Psoas muscle (tissue), 8 donors: Measurements from ENCODE around the gene FLT3. TPM values are rescaled to one million over a fixed set of nuclear protein-coding genes. Genes with fewer than 3 reads are reported as not detected.

Experiments used
- ATAC-seq, 4 donors: fragments of 200-7000 bp; cut with Tn5 transposase; one replicate each; pipeline ENCODE4 v1.9.1; 2020; ENCODE audit warnings: moderate library complexity in 3 of 4, mild to moderate bottlenecking in 2 of 4
- DNase-seq, 2 donors: peaks; one replicate each; pipeline ENCODE4 v3.0.0-alpha.2; 2020
- H3K27ac ChIP-seq: fragments of 200-600 bp; one replicate; pipeline ENCODE4 v1.8.0; 2022
- H3K27me3 ChIP-seq, 3 donors: fragments of 200-600 bp in 1 of 3; one replicate each; pipeline versions ENCODE4 v1.6.1 to v1.8.0; 2013 to 2022; ENCODE audit warnings: low read length in 2 of 3, mild to moderate bottlenecking in 2 of 3, moderate library complexity in 1 of 3; ENCODE audit not compliant: insufficient read depth in 3 of 3
- H3K36me3 ChIP-seq, 2 donors: fragments of 200-600 bp in 1 of 2; one replicate each; pipeline versions ENCODE4 v1.6.1 to v1.8.0; 2013 to 2022; ENCODE audit warnings: low read depth in 1 of 2, mild to moderate bottlenecking in 1 of 2, moderate library complexity in 1 of 2; ENCODE audit not compliant: insufficient read depth in 1 of 2
- H3K4me1 ChIP-seq: fragments of 200-600 bp; one replicate; pipeline ENCODE4 v1.8.0; 2022
- H3K4me3 ChIP-seq: fragments of 200-600 bp; one replicate; pipeline ENCODE4 v1.8.0; 2022; ENCODE audit warnings: mild to moderate bottlenecking
- H3K9me3 ChIP-seq: fragments of 200-600 bp; one replicate; pipeline ENCODE4 v1.8.0; 2022
- CTCF ChIP-seq: fragments of 200-600 bp; IDR thresholded peaks from one replicate; pipeline ENCODE4 v1.8.0; 2022; ENCODE audit warnings: antibody characterized with exemption
- WGBS, 3 donors: extraction: QIAGEN DNeasy Blood & Tissue Kit; methylation state at CpG; one replicate each; pipeline versions ENCODE4 v1.1.6 to v1.1.7; 2013; 5-methylcytosine and 5-hydroxymethylcytosine counted together
- intact Hi-C, 2 donors: fragments of 100-400 bp; cut with DNase I; formaldehyde crosslinking; loops; one replicate each; pipeline versions ENCODE4 v1.11.0 to v1.14.2; 2022
- polyA plus RNA-seq, 3 donors: library from polyadenylated mRNA; stranded (reverse); fragments of 200-250 nt; gene quantifications; one replicate each; pipeline ENCODE4 v1.2.3, GENCODE V29; 2013
- total RNA-seq, 4 donors: library from RNA; stranded (reverse); fragmentation: NEBNext Ultra II Directional in 2 of 4; extraction: Animal tissue kit (Norgen Biotek cat#: 25700) in 2 of 4; gene quantifications; one replicate each; pipeline versions ENCODE4 v1.2.1 to v1.2.4, GENCODE V29; 2021 to 2023
- donor health status: healthy with polysubstance abuse.
- donor health status: DM: no; HTN: no; CAD: no; lungs with moderate emphysema.
- donor health status: Bipolar disorder and iron deficiency.
- donor health status: healthy.
- donor health status: DM: yes; HTN: yes; CAD: no.
- donor health status: DM: no; HTN: no; CAD: no.
- donor health status: DM: no; HTN: no; CAD: no.
- donor health status: DM: yes; HTN: yes; CAD: no.

The FLT3 gene
- total and polyA plus RNA-seq, 7 donors = 0.04 to 0.19 (median 0.06) TPM; not detected in 2

- DNase-seq = no peak
- H3K4me3 ChIP-seq = no peak overlapping the region
- H3K4me1 ChIP-seq = no peaks in the 10 kb centered on the region
- H3K9me3 ChIP-seq = no peaks in the 10 kb centered on the region
- no peaks in the 10 kb centered on the region for H3K27me3 ChIP-seq
- H3K27ac ChIP-seq = no peak overlapping the region
- TF ChIP-seq CTCF = no peak
- WGBS, 3 donors = 66 to 85% (median 71%) methylated on average over 14 to 20 of the region's 20 CpGs
- intact Hi-C loops = no loop called here
- no peaks in the 10 kb centered on the region for H3K36me3 ChIP-seq
- no peak for ATAC-seq
Observed at GRCh38 chr13:28001837-28002473, 98.4 kb downstream of the FLT3 start.

- ATAC-seq = no peak
- WGBS, 3 donors = 36 to 44% (median 37%) methylated on average over 11 of the region's 11 CpGs
- intact Hi-C loops = no loop called here
- no peaks in the 10 kb centered on the region for H3K4me1 ChIP-seq
- H3K9me3 ChIP-seq = no peaks in the 10 kb centered on the region
- no peak for TF ChIP-seq CTCF
- no peaks in the 10 kb centered on the region for H3K36me3 ChIP-seq
- H3K27me3 ChIP-seq = no peaks in the 10 kb centered on the region
- no peak overlapping the region for H3K27ac ChIP-seq
- no peak for DNase-seq
- H3K4me3 ChIP-seq = no peak overlapping the region
Observed at GRCh38 chr13:28001049-28001448, 99.3 kb downstream of the FLT3 start.

GRCh38 chr13:28000567-28000966 lies 99.8 kb downstream of the FLT3 start:
- 36 to 41% (median 36%) methylated on average over 5 of the region's 5 CpGs for WGBS, 3 donors
- H3K9me3 ChIP-seq = no peaks in the 10 kb centered on the region
- ATAC-seq (no peak), DNase-seq (no peak)
- no peaks in the 10 kb centered on the region for H3K36me3 ChIP-seq
- TF ChIP-seq CTCF = no peak
- no peaks in the 10 kb centered on the region for H3K27me3 ChIP-seq
- intact Hi-C loops = no loop called here
- H3K27ac ChIP-seq = no peak overlapping the region
- no peaks in the 10 kb centered on the region for H3K4me1 ChIP-seq
- no peak overlapping the region for H3K4me3 ChIP-seq

- TF ChIP-seq CTCF = no peak
- Histone ChIP-seq H3K9me3 (no peaks in the 10 kb centered on the region), H3K27me3 (peaks cover 0 to 2% (median 0%) of the 10 kb centered on the region in 3 donors), H3K36me3 (no peaks in the 10 kb centered on the region), H3K4me1 (no peaks in the 10 kb centered on the region), H3K4me3 (no peak overlapping the region), H3K27ac (no peak overlapping the region)
- DNase-seq (no peak), ATAC-seq (peak in 2 of 4 donors; percentile 53 to 61)
- intact Hi-C loops = no loop called here
- 39 to 54% (median 46%) methylated on average over 7 of the region's 7 CpGs for WGBS, 3 donors
Observed at GRCh38 chr13:27997904-27998522, 102.4 kb downstream of the FLT3 start.
